Activated effector memory CD4-positive, alpha-beta T cell treated with Interleukin-2 at 50 U/mL for 16 hours (primary cell): Measurements from ENCODE around the gene RPRML.
"Not testable (repeated sequence)": the region's sequence is repeated elsewhere in the genome, so short reads cannot be mapped to it uniquely, and the experiment has no call there.

Experiments used
- DNase-seq: peaks from one replicate; pipeline ENCODE4 v3.0.0-alpha.2; 2020

Gene RPRML

DNA sequence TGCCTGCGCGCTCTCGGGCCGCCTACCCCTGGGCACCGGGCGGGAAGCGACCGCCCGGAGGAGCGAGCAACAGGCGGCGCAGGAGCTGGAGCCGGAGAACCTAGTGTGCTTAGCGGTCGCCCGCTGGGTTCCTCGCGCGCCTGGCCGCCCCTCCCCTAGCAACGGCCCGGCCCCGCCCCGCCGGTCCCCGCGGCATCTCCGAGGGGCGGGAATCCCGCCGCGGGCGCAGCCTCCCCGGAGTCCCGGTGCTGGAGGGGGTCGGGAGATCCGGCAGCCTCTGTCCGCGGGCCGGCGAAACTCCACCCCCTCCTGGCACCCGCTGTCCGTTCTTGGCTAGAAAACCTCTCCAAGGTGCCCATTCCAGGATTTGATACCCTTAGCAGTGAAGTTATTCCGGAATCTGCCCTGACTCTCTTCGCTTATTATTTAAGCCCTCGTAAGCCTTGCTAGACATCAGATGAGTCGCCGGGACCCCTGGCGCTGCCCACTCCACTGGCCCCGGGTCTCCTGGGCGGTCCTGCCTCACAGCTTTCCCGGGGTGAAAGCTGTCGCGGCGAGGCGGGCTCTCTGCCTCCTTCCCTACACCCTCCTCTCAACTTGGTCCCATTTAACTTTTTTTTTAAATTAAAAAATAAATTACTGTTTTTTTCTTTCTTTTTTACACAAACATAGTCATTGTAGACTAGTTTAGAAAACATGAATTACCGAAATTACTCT lies at the start of gene RPRML:
TSS of gene RPRML (minus strand) at position 107 of the 717 bp plus-strand sequence. CDS start 246 bp downstream, outside the sequence.
- no peak for DNase-seq

DNA sequence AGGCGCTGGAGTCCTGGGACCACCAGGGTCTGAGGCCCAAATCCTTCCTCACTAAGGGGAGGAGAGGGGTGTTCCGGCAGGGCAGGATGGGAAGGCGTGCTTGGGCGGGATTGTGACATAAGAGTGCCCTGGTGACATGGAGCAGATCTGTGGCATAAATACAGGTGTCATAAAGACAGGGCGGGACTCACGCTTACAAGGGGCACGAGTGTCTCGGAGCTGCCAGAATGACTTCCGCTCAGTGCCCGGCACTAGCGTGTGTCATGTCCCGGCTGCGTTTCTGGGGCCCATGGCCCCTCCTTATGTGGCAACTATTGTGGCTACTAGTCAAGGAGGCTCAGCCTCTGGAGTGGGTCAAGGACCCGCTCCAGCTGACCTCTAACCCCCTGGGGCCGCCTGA lies 37.9 kb upstream of the RPRML start:
- DNase-seq, result not testable (repeated sequence)

DNA sequence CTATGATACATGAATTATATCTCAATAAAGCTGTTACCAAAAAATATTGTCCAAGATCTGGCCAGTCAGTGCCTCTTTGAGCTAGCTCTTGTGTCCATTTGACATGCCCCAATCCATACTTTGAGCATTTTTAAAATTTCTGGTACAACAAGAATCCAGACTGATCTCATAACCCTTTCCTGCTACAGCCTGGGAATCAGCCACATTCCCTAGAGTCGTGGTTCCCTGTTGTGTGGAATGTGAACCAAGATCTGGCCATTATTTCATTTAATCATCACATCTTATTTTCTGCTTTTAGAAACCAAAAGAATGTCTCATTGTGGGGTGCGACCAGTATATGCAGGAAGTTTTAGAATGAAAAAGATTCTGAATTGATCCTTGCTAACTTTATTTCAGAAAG lies 34.3 kb upstream of the RPRML start:
- no peak for DNase-seq

DNA sequence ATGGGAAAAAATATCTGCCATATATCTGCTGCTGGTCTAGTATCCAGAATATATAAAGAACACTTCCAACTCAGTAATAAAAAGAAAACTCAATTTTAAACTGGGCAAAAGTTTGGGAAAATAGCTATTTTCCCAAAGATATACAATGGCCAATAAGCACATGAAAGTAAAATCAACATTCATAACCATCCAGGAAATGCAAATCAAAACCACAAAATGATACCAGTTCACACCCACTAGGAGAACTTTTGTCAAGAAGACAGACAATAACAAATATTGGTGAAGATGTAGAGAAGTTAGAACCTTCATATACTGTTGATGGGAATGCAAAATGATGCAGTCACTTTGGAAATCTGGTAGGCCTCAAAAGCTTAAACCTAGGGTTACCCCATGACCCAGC lies 33.4 kb upstream of the RPRML start:
- DNase-seq, result no peak

DNA sequence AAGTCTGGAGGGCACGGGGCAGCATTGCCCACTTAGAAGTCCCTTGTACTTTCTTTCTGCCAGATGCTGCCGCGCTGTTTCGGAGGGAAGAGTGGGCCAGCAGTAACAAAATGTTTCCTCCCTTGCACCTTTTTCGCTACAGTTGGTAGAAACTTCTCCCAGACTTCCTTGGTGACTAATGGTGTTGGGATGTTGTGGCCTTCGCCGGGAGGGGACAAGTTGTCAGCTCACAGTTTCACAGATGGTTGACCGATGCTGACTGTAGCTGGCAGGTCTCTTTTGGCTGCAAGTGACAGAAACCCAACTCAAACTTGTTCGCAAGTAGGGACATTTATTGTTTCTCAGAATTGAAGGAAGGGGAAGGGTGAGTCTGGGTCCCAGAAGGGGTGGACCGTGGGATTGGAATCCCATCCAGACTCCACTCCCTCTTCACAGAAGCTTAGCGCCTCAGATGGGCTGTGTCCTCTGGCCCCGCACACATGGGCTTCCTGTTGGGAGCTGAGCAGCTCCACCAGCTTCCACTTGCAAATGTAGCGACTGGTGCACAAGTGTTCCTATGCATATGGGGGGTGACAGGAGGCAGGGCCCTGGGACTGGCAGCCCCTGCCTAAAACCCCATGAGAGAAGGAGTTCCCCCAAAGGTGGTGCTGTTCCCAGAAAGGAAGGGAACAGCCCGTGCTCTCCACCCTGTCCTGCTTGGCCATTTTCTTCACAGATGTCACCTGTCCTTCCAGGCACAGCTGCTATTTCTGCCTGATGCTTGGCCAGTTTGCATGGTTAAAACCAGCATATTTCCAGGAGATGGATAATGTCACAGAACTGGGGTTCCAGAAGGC lies 30.9 kb upstream of the RPRML start:
- DNase-seq, result no peak

DNA sequence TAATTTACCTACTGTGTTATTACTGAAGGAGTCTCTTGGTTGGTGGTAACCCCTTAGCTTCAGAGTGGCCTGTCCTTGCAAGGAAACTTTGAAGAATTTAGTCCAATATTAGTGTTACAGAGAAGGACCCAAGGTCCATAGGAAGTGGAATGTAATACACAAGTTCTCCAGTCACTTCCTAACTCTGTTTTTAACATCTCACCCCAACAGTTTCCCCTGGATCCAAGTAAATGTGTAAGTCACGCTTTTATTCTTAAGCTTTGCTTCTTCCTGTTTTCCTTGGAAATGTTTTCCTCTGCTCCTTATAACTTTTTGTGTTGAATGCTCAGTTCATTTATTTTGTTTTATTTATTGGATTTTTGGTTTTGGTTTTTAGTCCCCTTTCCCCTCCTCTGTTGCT lies 25.9 kb upstream of the RPRML start:
- DNase-seq, result no peak

DNA sequence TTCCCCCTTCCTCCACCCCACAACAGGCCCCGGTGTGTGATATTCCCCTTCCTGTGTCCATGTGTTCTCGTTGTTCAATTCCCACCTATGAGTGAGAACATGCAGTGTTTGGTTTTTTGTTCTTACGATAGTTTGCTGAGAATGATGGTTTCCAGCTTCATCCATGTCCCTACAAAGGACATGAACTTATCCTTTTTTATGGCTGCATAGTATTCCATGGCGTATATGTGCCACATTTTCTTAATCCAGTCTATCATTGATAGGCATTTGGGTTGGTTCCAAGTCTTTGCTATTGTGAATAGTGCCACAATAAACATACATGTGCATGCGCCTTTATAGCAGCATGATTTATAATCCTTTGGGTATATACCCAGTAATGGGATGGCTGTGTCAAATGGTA lies 24.8 kb upstream of the RPRML start:
- DNase-seq, result not testable (repeated sequence)

DNA sequence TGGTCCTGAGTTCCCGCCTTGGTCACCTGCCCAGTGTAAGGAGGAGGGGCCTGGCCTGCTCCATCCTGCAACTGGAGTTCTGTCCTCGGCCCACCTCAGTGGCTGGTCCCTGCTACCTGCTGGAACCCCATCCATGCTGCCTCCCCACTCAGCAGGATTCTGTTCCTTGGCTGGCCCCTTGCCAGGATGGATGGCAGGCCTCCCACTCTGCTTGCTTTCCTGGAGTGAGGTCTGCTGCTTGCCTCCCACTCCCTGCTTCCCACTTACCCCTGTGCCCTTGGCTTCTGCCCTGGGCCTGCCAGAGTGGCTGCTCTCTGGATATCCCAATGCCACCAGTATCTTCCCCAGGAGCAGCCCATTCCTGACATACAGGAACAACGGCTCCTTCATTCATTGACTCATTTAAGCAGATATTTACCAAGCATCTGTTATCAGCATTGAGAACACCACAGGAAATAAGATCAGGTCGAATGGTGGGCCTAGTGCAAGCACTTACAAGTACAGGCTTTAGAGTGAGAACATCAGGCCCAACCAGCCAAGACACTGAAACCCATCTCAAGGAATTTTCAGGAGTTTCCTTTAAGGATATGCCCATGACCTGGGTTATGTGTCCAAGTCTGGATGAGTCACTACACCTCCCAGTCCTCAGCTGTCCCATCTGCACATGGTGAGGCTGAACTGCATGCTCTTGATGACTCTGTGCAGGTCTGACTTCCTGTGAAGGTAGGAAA lies 17.0 kb upstream of the RPRML start:
- DNase-seq, result no peak

DNA sequence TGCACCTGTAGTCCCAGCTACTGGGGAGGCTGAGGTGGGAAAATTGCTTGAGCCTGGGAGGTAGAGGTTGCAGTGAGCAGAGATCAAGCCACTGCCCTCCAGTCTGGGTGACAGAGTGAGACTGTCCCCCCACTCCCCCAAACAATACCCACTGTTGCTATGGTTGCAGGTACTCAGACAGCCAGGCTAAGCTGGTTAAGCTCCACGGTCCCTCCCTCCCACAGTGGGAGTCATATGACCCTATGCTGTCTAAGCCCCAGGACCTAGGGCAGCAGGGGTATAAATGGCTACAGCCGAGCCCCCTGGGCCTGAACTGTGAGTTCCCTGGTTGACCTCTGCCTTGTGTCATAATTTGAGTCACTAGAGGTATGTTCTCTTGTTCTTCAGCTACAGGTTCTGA lies 15.9 kb upstream of the RPRML start:
- DNase-seq, result no peak

DNA sequence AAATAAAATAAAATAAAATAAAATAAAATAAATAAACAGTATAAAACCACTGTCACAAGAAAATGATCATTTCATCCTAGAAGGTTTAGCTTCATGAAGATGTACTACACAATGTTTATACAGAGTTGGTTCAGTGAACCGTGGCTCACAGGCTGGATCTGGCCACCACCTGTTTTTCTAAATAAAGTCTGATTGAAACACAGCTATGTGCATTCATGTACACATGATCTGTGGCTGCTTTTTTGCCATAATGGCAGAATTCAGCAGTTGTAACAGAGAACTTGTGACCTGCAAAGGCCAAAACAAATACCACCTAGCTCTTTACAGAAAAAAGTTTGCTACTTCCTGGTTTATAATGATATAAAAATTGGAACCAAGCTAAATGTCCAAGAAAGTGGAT lies 12.6 kb upstream of the RPRML start:
- no peak for DNase-seq

DNA sequence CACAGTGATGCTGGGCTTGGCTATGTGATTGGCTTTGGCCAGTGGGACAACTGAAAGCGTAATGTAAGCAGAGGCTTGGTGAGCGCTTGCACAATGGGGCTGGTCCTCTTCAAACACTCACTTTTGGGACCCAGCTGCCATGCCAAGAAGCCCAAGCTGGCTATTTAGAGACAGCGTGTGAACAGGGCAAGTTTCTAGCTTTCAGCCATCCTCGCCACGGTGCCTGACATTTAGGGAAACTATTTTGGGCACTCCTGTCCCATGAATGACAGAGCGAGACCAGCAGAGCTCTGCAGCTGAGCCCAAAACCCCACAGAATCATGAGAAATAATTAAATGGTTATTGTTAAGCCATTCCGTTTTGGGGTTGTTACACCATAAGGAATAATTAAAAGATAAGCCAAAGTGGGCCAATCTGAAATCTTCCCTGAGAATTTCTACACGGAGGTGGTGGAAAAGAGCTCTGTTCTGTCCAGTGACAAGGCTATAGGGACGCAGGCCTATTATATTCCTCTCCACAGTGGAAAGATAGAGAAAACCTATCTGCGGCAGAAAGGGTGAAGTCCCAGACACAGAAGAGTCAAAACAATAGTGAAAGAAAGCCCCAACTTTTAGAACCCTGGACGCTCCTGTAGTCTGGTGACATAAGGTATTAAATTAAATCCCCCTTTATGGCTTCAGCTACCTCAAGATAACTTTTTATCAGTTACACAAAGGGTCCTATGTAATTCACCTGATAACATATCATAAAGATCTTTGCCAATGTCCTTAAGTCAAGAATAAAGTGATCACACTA lies 10.8 kb upstream of the RPRML start:
- no peak for DNase-seq

DNA sequence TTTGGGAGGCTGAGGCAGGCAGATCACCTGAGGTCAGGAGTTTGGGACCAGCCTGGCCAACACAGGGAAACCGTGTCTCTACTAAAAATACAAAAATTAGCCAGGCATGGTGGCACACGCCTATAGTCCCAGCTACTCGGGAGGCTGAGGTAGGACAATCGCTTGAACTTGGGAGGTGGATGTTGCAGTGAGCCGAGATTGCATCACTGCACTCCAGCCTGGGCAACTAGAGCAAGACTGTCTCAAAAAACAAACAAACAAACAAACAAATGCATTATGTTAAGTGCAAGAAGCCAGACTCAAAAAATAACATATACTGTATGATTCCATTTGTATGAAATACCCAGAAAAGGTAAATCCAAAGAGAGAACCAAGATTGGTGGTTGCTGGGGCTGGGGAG lies 8.9 kb upstream of the RPRML start:
- not testable (repeated sequence) for DNase-seq

DNA sequence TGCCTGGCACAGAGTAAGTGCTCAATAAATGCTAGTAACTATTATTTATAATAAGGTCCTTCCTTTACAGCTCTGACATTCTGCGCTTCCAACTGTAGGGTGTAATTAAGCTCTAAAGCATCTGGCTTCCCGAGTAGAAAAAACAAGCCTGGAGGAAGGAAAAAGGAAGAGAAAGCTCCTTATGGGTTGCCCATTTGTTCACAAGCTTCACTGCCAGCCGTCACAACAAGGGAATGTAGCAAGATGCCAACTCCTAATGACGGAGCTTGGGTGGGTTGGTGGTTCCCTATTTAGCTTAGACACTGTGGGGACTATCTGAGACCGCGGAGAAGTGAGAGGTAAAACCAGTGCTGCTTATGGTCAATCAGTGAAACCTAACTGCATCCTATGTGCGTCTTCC lies 7.3 kb upstream of the RPRML start:
- DNase-seq, result no peak

DNA sequence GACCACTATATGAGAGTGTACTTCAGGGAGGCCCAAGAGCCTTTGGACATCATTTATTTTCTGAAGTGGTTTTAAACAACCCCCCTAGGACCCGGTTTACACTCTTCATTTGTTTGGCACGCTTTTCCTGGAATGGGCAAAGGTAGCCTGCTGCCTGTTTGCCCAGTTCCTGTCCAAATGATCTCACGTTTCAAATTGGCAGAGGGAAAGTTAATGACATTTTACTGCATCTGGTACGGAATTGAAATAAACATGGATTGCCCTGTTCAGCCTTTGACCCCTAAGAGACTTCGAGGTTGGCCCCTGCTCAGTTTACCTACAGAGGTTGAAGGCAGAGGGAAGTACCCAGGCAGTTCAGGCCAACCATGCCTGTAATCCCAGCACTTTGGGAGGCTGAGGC lies 5.8 kb upstream of the RPRML start:
- no peak for DNase-seq

DNA sequence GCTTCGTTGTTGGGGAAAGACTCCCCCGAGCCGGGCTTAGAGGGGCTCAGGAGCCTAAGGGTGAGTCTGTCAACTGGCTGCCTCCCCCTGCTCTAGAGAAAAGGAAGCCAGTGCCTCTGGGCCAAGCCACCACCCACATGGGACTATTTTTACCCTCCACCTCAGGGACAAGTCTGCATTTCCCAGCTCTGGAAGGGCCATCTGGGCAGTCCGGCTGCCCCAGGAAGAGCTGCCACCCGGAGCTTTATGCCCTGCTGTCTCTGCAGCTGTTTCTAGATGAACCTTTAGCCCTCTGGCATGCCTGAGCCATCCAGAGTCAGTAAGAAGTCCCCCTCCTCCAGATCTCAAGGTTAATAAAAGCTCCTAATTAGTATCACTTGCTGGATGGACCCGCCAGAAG lies 5.3 kb upstream of the RPRML start:
- no peak for DNase-seq

DNA sequence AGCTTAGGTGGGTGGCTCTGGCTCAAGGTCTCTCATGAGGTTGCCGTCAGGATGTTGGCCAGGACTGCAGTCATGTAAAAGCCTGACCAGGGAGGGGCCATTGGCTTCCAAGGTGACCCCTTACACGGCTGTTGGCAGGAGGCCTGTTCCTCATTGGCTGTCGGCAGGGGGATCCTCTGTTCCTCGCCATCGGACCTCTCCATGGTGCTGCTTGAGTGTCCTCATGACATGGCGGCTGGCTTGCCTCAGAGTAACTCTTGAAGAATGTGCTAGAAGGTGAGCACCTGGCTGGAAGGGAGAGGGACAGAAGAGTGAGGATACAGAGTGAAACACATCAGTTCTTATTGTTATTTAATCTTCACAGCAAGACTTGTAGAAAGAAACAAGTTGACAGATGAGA lies 4.7 kb upstream of the RPRML start:
- no peak for DNase-seq

DNA sequence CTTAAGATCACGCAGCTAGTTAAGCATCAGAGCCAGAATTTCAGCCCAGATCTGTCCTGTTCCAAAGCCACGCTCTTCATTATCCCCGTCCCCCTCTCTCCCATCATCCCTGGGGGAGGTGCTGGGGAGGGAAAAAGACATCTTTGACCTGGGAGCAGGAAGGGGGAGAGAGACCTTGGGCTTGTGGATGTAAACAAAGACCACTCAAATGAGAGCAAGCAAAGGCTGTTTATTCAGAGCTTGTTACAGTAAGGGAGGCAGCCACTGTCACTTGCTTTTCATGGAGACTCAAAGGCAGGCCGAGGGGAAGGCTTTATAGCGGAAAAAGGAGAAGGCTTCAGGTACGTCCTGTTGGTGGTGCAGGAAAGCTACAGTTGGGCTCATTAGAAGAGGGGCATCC lies 3.5 kb upstream of the RPRML start:
- DNase-seq, result no peak

DNA sequence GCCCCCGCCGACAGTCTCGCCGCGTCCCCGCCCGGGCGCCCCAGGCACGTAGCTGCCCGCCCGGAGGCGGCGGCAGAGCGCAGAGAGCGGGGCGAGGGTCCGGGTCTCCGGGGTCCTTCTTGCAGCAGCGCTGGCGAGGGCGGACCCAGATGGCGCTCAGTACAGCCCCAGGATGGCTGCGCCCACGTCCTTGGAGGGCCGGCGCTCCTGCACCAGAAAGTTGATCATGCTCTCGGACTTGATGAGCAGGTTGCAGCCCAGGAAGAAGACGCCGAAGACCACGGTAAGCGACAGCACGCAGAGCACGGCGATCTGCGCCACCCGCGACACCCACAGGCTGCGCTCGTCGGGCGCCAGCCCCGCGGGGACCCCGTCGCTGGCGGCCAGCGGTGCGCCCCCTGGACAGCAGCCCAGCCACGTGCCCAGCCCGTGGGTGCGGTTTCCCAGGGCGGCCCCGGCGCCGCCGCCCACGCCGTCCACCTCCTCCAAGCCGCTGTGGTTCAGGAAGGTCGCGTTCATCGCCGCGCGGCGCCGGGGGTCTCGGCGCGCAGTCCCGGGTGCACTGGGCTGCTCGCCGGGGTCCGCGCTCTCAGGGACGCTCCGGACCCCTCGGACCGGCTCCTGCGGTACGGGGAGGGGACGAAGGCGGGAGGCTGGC lies 435 bp downstream of the RPRML start:
- no peak for DNase-seq

DNA sequence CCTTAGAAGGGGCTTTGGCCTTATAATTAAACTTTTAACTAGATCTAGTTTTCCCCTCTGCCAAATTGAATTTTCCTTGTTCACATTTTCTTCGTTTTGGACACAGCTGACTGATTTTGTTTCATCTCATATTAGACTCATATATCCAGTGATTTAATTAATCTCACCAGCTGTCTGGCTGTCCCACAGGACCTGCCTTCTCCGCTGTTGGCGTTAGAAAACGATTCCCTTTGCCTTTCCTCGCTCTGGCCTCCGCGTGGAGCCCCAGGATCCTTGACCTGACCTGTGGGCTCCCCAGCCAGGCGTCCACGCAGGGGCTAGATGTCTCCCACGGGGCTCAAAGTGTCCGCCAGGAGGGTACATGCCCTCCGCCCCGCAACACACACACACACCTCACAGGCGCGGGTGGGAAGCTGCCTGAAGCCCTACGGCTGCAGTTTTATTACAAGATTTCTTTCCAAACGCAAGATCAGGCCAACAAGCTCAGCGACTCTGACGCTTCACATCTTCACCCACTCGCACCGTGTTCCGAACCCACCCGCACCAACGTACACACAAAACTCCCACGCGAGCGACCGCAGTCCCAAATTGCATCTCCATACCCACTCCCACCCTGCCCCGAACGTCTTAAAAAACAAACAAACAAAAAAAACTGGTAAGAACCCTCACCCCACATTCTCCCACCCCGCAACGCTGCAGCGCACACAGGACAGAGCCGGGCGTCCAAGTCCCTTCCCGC lies 1.1 kb downstream of the RPRML start:
- DNase-seq, result no peak

DNA sequence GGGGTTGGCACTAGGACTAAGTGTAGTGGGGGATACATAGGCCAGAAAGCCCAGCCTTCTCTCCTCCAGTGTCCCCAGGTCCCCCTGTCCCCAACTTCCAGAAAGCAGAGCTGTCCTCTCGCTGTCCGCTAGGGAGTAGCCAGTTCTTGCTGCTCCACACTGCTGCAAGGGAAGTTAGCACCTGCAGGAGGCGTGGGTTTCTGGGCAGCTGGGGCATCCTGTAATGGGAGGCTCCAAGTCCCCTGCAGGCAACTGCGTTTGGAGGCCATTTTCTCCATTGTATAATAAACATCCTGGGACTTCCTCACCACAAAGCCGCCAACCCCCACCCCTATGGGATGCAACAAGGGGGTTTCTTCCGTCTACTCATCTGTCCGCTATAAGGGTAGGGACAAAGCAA lies 1.7 kb downstream of the RPRML start:
- no peak for DNase-seq

DNA sequence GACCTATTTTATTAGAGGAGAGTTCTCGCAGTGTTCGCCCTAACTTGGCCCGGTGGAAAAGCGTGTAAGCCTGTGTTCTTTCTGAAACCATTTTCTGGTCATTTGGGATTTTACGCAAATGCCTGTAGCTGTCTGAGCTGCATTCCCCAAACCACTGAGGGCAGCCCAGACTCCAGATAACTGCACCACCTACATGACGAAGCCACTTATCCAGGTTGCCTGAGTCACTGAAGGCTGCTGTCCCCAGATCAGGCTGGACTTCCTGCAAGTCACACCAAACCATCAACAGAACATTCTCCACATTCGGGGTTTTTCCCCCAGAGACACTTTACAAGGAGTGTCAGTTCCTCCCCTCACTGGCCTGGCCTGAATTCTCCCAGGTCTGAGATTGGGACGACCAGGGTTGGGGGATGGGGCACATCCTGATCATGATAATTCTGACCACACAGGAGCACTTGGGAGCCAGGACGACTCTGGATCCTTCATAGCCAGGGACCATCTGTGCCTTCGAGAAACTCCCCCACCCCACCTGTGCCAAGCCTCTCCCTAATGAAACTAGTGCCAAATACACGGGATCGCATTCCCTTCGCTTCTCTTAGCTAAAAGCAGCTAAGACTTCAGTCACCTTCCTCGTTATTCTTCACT lies 2.3 kb downstream of the RPRML start:
- no peak for DNase-seq
